Measurements from ENCODE around the gene APLF.
"Not testable (repeated sequence)": the region's sequence is repeated elsewhere in the genome, so short reads cannot be mapped to it uniquely, and the experiment has no call there.

Gene APLF

GRCh38 chr2:68577183-68577582 is 109.8 kb downstream of the APLF start:
- TF ChIP-seq POLR2A (IDR thresholded peaks at IDR 0.05; ENCODE audit: low read length) = no peak
- TF ChIP-seq GATA1 (IDR thresholded peaks at IDR 0.05; ENCODE audit: low read depth, low read length) = no peak
- DNase-seq = no peak

- TF ChIP-seq POLR2A (IDR thresholded peaks at IDR 0.05; ENCODE audit: low read length) (no peak), GATA1 (IDR thresholded peaks at IDR 0.05; ENCODE audit: low read depth, low read length) (no peak)
- no peak for DNase-seq
Observed at GRCh38 chr2:68579689-68580088, 112.3 kb downstream of the APLF start.

- TF ChIP-seq GATA1 (IDR thresholded peaks at IDR 0.05; ENCODE audit: low read depth, low read length) (no peak), POLR2A (IDR thresholded peaks at IDR 0.05; ENCODE audit: low read length) (no peak)
- peak in 1 of 2 experiments; percentile 7 for DNase-seq
Observed at GRCh38 chr2:68588589-68588988, 121.2 kb downstream of the APLF start.

GRCh38 chr2:68589963-68590362 is 122.6 kb downstream of the APLF start:
- TF ChIP-seq POLR2A (IDR thresholded peaks at IDR 0.05; ENCODE audit: low read length) (no peak), GATA1 (IDR thresholded peaks at IDR 0.05; ENCODE audit: low read depth, low read length) (no peak)
- no peak for DNase-seq

- no peak for DNase-seq
- TF ChIP-seq POLR2A (IDR thresholded peaks at IDR 0.05; ENCODE audit: low read length) (no peak), GATA1 (IDR thresholded peaks at IDR 0.05; ENCODE audit: low read depth, low read length) (no peak)
Observed at GRCh38 chr2:68590702-68591101, 123.3 kb downstream of the APLF start.

- no peak for DNase-seq
- TF ChIP-seq GATA1 (IDR thresholded peaks at IDR 0.05; ENCODE audit: low read depth, low read length) = no peak
- no peak for TF ChIP-seq POLR2A (IDR thresholded peaks at IDR 0.05; ENCODE audit: low read length)
Observed at GRCh38 chr2:68591225-68591624, 123.8 kb downstream of the APLF start.

GRCh38 chr2:68594041-68594440 is 126.7 kb downstream of the APLF start:
- no peak for DNase-seq
- TF ChIP-seq POLR2A (IDR thresholded peaks at IDR 0.05; ENCODE audit: low read length) (no peak), GATA1 (IDR thresholded peaks at IDR 0.05; ENCODE audit: low read depth, low read length) (no peak)

GRCh38 chr2:68594674-68595492 is 127.5 kb downstream of the APLF start:
- peak; percentile 70 to 75 for DNase-seq
- TF ChIP-seq POLR2A (IDR thresholded peaks at IDR 0.05; ENCODE audit: low read length) (no peak), GATA1 (IDR thresholded peaks at IDR 0.05; ENCODE audit: low read depth, low read length) (no peak)

GRCh38 chr2:68595493-68595785 is 128.1 kb downstream of the APLF start:
- DNase-seq = not testable (repeated sequence)

- DNase-seq = not testable (repeated sequence)
Observed at GRCh38 chr2:68600495-68600894, 133.1 kb downstream of the APLF start.

- TF ChIP-seq GATA1 (IDR thresholded peaks at IDR 0.05; ENCODE audit: low read depth, low read length) (no peak), POLR2A (IDR thresholded peaks at IDR 0.05; ENCODE audit: low read length) (no peak)
- DNase-seq = no peak
Observed at GRCh38 chr2:68603059-68603458, 135.7 kb downstream of the APLF start.

GRCh38 chr2:68604077-68604476 is 136.7 kb downstream of the APLF start:
- no peak for DNase-seq
- TF ChIP-seq POLR2A (IDR thresholded peaks at IDR 0.05; ENCODE audit: low read length) (no peak), GATA1 (IDR thresholded peaks at IDR 0.05; ENCODE audit: low read depth, low read length) (no peak)

GRCh38 chr2:68605939-68606338 is 138.6 kb downstream of the APLF start:
- DNase-seq = no peak
- TF ChIP-seq POLR2A (IDR thresholded peaks at IDR 0.05; ENCODE audit: low read length) (no peak), GATA1 (IDR thresholded peaks at IDR 0.05; ENCODE audit: low read depth, low read length) (no peak)

GRCh38 chr2:68606759-68607158 is 139.4 kb downstream of the APLF start:
- TF ChIP-seq GATA1 (IDR thresholded peaks at IDR 0.05; ENCODE audit: low read depth, low read length) (no peak), POLR2A (IDR thresholded peaks at IDR 0.05; ENCODE audit: low read length) (no peak)
- DNase-seq = no peak

GRCh38 chr2:68607837-68608236 is 140.5 kb downstream of the APLF start:
- TF ChIP-seq GATA1 (IDR thresholded peaks at IDR 0.05; ENCODE audit: low read depth, low read length) (no peak), POLR2A (IDR thresholded peaks at IDR 0.05; ENCODE audit: low read length) (no peak)
- DNase-seq = no peak

Data from erythroblast (primary cell).